GM10266 (cell line): ENCODE measurements around the gene ATP13A2.

ENCODE experiments used
- DNase-seq: peaks from one replicate; pipeline ENCODE4 v3.0.0; 2012; ENCODE audit errors: extremely low spot score
- TF ChIP-seq, protein P1 (sequence below): IDR thresholded peaks from 2 replicates; pipeline ENCODE4 v1.5.1; 2012; ENCODE audit warnings: mild to moderate bottlenecking, low read depth; ENCODE audit not compliant: control insufficient read depth, insufficient read depth; ENCODE audit errors: missing control alignments

Gene ATP13A2, protein sequence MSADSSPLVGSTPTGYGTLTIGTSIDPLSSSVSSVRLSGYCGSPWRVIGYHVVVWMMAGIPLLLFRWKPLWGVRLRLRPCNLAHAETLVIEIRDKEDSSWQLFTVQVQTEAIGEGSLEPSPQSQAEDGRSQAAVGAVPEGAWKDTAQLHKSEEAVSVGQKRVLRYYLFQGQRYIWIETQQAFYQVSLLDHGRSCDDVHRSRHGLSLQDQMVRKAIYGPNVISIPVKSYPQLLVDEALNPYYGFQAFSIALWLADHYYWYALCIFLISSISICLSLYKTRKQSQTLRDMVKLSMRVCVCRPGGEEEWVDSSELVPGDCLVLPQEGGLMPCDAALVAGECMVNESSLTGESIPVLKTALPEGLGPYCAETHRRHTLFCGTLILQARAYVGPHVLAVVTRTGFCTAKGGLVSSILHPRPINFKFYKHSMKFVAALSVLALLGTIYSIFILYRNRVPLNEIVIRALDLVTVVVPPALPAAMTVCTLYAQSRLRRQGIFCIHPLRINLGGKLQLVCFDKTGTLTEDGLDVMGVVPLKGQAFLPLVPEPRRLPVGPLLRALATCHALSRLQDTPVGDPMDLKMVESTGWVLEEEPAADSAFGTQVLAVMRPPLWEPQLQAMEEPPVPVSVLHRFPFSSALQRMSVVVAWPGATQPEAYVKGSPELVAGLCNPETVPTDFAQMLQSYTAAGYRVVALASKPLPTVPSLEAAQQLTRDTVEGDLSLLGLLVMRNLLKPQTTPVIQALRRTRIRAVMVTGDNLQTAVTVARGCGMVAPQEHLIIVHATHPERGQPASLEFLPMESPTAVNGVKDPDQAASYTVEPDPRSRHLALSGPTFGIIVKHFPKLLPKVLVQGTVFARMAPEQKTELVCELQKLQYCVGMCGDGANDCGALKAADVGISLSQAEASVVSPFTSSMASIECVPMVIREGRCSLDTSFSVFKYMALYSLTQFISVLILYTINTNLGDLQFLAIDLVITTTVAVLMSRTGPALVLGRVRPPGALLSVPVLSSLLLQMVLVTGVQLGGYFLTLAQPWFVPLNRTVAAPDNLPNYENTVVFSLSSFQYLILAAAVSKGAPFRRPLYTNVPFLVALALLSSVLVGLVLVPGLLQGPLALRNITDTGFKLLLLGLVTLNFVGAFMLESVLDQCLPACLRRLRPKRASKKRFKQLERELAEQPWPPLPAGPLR

DNA sequence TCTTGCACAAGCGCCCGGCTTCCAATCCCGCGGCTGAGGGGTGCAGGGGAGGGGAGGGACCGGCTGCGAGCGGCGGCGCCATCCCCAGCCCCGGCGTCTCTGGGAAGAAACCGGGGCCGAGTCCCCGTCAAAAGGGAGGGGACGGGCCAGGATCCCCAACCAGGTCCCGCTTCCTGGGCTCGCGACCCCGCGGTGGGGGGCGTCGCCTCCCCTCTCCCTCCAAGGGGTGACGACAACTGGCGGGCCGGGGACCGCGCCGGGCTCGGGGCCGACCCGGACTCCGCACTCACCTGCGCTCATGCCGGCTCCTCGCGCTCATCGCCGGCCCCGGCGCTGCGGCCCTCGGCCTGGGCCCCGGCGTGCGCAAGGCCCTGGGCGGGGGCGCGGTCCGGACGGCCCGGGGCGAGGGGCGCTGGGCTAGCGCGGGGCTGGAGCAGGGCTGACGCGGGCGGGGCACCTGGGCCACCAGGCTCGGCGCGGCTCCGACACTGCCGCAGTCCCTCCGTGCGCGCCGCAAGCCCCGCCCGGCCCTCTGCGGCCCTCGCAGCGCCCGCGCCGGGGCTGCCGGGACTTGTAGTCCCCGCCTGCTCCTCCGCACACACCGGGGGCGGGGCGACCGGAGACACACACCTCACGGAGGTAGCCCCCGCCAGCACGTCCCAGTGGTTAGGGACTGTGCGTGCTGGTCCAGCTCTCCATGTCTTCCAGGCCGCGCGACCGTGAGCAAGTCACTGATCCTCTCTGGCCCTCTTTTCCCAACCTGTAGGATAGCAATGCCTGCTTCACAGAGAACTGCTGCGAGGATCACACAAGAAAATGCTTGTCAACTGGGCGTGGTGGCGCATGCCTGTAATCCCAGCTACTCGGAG is at the start of gene ATP13A2:
Gene ATP13A2, minus strand, starts transcription at position 490 of the 869 bp plus-strand sequence. Its CDS starts 190 bp downstream, at position 300.
- DNase-seq, result peak; percentile 92
- TF ChIP-seq, protein P1, sequence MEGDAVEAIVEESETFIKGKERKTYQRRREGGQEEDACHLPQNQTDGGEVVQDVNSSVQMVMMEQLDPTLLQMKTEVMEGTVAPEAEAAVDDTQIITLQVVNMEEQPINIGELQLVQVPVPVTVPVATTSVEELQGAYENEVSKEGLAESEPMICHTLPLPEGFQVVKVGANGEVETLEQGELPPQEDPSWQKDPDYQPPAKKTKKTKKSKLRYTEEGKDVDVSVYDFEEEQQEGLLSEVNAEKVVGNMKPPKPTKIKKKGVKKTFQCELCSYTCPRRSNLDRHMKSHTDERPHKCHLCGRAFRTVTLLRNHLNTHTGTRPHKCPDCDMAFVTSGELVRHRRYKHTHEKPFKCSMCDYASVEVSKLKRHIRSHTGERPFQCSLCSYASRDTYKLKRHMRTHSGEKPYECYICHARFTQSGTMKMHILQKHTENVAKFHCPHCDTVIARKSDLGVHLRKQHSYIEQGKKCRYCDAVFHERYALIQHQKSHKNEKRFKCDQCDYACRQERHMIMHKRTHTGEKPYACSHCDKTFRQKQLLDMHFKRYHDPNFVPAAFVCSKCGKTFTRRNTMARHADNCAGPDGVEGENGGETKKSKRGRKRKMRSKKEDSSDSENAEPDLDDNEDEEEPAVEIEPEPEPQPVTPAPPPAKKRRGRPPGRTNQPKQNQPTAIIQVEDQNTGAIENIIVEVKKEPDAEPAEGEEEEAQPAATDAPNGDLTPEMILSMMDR, result no peak

DNA sequence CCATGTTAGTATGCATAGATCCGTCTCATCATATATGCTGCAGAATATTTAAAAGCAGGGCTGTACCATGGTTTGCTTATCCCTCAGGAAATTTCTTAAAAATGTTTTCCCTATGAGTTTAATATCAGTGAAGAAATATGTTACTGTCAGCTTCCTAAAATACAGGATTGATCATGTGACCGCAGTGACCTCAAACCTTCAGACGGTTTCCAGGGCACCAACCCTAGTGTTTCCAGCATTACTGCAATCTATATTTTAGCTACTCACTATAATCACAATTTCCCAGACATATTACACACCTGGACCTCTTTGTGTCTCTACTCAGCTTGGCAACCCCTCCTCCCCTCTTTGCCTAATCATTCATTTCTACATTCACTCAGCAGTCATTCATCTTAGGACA is 49.8 kb upstream of the ATP13A2 start:
- TF ChIP-seq, protein P1, result no peak
- no peak for DNase-seq

DNA sequence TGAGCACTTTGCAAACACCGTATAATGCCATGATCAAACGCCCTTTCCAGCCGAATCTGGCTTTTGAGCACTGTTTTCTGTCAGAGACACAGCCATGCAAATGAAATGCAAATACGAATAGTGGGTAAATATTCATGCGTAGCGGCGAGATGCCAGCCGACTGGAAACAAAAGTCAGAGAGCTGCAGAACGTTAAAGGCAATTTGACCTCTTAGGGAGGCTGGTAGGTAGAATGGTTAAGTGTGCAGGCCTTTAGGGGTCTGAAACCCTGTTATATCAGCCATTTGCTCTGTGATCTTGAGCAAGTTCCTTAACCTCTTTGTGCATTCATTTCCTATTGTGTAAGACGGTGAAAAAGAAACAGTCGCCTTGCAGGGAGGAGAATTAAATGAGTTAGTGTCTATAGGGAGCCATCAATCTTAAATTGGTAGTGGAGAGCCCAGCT is 48.6 kb upstream of the ATP13A2 start:
- TF ChIP-seq, protein P1, result no peak
- no peak for DNase-seq

GRCh38 chr1:17059391-17060305 is 47.9 kb upstream of the ATP13A2 start:
- TF ChIP-seq, protein P1, result peak; percentile 83
- peak; percentile 62 for DNase-seq

GRCh38 chr1:17056551-17056950 is 44.8 kb upstream of the ATP13A2 start:
- TF ChIP-seq, protein P1, result no peak
- DNase-seq, result no peak
